Activated CD4-positive, alpha-beta T cell treated with anti-CD3 and anti-CD28 coated beads, Interleukin-10, Interleukin-2, amounts not matched to agents 100 ng/mL and 50 ng/mL, durations not matched to agents 16 hours and 8 hours (primary cell): ENCODE measurements around the gene HRNR.

Experiments used
- DNase-seq: peaks from one replicate; pipeline ENCODE4 v3.0.0-alpha.2; 2020

Gene HRNR

GRCh38 chr1:152188673-152189591, 35.1 kb downstream of the HRNR start:
- peak; percentile 72 for DNase-seq

GRCh38 chr1:152186556-152187285, 37.3 kb downstream of the HRNR start:
- DNase-seq = no peak

- peak; percentile 64 for DNase-seq
Measured at GRCh38 chr1:152185544-152186391, 38.2 kb downstream of the HRNR start.

GRCh38 chr1:152182944-152183361, 41.0 kb downstream of the HRNR start:
- DNase-seq = peak; percentile 37

GRCh38 chr1:152182431-152182830, 41.6 kb downstream of the HRNR start:
- peak; percentile 37 for DNase-seq

GRCh38 chr1:152179566-152179965, 44.4 kb downstream of the HRNR start:
- no peak for DNase-seq

GRCh38 chr1:152170287-152170905, 53.6 kb downstream of the HRNR start:
- no peak for DNase-seq

- DNase-seq = no peak
Measured at GRCh38 chr1:152169366-152170025, 54.5 kb downstream of the HRNR start.

- no peak for DNase-seq
Measured at GRCh38 chr1:152168535-152168868, 55.5 kb downstream of the HRNR start.

- no peak for DNase-seq
Measured at GRCh38 chr1:152167835-152168534, 56.0 kb downstream of the HRNR start.

GRCh38 chr1:152166966-152167365, 57.0 kb downstream of the HRNR start:
- no peak for DNase-seq

GRCh38 chr1:152165286-152166077, 58.5 kb downstream of the HRNR start:
- no peak for DNase-seq

GRCh38 chr1:152164517-152165136, 59.4 kb downstream of the HRNR start:
- DNase-seq = no peak

- DNase-seq = no peak
Measured at GRCh38 chr1:152162792-152163463, 61.1 kb downstream of the HRNR start.
